ENCODE results near the gene SEMG2. TPM values are rescaled to one million over a fixed set of nuclear protein-coding genes. Genes with fewer than 3 reads are reported as not detected.

The SEMG2 gene, protein sequence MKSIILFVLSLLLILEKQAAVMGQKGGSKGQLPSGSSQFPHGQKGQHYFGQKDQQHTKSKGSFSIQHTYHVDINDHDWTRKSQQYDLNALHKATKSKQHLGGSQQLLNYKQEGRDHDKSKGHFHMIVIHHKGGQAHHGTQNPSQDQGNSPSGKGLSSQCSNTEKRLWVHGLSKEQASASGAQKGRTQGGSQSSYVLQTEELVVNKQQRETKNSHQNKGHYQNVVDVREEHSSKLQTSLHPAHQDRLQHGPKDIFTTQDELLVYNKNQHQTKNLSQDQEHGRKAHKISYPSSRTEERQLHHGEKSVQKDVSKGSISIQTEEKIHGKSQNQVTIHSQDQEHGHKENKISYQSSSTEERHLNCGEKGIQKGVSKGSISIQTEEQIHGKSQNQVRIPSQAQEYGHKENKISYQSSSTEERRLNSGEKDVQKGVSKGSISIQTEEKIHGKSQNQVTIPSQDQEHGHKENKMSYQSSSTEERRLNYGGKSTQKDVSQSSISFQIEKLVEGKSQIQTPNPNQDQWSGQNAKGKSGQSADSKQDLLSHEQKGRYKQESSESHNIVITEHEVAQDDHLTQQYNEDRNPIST
- not detected in 2 replicates for total RNA-seq

DNA sequence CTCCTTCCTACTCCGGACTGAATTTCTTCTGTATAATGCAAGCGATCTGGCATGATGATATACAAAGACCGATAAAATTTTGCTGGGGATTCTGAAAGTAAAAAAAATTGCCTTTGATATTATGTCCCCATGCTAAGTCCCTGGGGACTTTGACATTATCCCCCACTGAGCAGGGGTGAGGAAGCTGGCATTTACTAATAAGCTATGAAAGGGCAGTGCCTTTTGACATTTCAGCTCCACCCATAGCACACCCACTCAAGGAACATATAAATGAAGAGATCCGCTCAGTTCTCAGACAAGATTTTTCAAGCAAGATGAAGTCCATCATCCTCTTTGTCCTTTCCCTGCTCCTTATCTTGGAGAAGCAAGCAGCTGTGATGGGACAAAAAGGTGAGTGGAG is at the start of gene SEMG2:
SEMG2 (plus strand) TSS at position 298 of the 400 bp plus-strand sequence; CDS start at position 315, 17 bp downstream.

DNA sequence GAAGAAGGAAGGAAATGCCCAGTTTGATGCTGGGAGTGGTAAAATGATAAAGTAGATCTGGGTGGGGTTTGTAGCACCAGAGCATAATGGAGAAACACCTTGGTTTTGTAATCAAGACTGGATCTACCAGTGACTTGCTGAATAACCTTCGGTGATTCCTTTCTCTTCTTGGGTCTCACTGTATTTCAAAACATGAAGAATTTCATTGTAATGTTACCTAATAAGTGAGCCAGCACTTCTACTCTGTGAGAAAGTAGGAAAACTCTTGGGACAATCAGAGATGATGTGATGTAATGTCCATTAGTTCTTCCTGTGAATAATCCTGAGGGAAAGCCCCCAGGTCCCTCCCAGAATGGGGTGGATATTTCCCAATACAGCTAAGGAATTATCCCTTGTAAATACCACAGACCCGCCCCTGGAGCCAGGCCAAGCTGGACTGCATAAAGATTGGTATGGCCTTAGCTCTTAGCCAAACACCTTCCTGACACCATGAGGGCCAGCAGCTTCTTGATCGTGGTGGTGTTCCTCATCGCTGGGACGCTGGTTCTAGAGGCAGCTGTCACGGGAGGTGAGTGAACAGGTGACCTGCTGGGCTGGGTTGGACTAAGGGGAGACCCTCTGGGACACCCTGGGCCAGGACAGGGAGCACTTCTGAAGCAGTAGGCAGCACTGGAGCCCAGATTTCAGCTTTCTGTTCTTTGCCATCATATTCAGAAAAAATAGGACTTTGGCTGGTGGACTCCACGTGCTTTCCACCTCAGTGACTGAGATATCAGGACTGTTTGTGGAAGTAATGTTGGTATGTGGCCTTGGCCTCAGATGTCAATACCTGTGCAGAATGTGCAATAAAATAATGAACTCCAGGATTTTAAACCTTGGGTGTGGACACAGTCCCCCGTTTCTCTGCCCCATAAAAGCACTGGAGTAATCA is 46.5 kb upstream of the SEMG2 start, which contains the start of gene PI3:
PI3 (plus strand) TSS at position 469 of the 931 bp plus-strand sequence; CDS start at position 490, 21 bp downstream.

DNA sequence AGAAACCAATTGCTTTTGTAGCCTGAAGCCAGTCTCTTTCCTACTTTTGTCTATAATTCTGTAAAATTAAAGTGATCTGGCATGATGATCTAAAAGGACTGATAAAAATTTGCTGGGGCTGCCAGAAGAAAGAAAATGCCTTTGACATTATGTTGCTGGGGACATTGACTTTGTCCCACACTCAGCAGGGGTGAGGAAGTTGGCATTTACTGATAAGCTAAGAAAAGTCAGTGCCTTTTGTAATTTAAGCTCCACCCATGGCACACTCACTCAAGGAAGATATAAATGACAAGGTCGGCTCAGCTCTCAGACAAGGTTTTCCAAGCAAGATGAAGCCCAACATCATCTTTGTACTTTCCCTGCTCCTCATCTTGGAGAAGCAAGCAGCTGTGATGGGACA is 14.4 kb upstream of the SEMG2 start, which contains the start of gene SEMG1:
SEMG1 (plus strand) TSS at position 309 of the 400 bp plus-strand sequence; CDS start at position 330, 21 bp downstream.

DNA sequence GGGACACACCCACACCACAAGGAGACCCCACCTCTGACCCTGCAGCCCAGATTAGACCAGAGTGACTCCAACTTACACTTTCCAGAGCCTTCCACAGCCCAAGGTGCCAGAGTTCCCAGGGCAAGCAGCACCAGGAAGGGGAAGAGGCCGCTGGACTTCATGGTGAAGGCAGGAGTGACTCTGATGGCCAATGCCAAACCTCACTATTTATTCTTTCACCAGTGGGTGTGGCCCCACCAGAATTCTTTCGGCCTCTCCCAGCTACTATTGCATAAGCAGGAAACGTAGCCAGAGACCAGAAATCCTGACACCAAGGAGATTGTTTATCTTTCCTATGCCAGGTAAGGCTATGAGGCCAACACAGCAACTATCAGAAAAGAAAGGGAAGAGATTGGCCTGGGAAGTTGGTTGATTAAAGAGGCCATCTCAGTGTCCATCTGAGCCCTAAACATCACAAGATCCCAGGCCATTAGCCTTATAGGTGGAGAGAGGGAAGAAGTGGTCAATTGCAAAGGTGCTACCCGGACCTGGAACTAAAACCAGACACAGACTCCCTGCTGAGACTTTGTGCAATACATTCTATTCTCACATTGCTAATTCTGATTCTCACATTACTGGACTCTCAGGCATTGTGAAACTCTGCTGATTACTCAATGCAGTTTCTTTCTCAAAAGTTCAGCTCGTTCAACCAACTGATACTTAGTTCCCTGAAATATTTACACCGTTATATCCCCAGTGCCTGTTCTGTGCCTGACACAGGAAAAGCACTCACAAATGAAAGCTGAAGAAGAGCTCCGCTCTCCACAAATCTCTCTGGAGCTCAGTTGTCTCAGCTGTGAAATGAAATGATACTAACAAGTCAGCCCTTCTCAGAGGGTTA is 33.5 kb downstream of the SEMG2 start, which contains the start of gene SLPI:
SLPI (minus strand) TSS at position 182 of the 880 bp plus-strand sequence; CDS start at position 161, 21 bp downstream.

Other genes with a start within 250 kb of the SEMG2 start
- gene KCNS1, start 120.2 kb upstream of the SEMG2 start, total RNA-seq, result 0.61 and 0.65 TPM in 2 replicates
- gene WFDC5, start 106.2 kb upstream of the SEMG2 start, total RNA-seq, result not detected in 2 replicates
- not detected in 2 replicates for gene WFDC12, start 96.9 kb upstream of the SEMG2 start, total RNA-seq
- gene PI3, start 46.5 kb upstream of the SEMG2 start, total RNA-seq, result not detected in 2 replicates
- not detected in 2 replicates for gene SEMG1, start 14.3 kb upstream of the SEMG2 start, total RNA-seq
- not detected in 2 replicates for gene SLPI, start 33.2 kb downstream of the SEMG2 start, total RNA-seq
- gene RBPJL, start 85.5 kb downstream of the SEMG2 start, total RNA-seq, result not detected in 2 replicates
- not detected in 2 replicates for gene MATN4, start 86.9 kb downstream of the SEMG2 start, total RNA-seq
- 23.4 and 38.3 TPM in 2 replicates for gene SDC4, start 127.1 kb downstream of the SEMG2 start, total RNA-seq
- gene SYS1, start 141.8 kb downstream of the SEMG2 start, total RNA-seq, result 14.3 and 16.6 TPM in 2 replicates
- gene TP53TG5, start 157.0 kb downstream of the SEMG2 start, total RNA-seq, result not detected in 2 replicates
- gene DBNDD2, start 186.9 kb downstream of the SEMG2 start, total RNA-seq, result 11.4 and 12.6 TPM in 2 replicates
- 12.8 and 18.8 TPM in 2 replicates for gene PIGT, start 194.8 kb downstream of the SEMG2 start, total RNA-seq
- not detected in 2 replicates for gene WFDC2, start 248.4 kb downstream of the SEMG2 start, total RNA-seq

Measured in epithelial cell of umbilical artery (primary cell).